Measurements from ENCODE around the gene UGP2. TPM values are rescaled to one million over a fixed set of nuclear protein-coding genes. Genes with fewer than 3 reads are reported as not detected.

Gene UGP2
- total and polyA plus RNA-seq, 2 of the 4 experiments (the other 2 are of a cell fraction), result 45.0 to 58.8 TPM

- H4K91ac ChIP-seq (ENCODE audit: insufficient read depth, low read depth, low read length), result no peak overlapping the region
- no peak overlapping the region for H3K4me2 ChIP-seq (ENCODE audit: low read depth, low read length)
- no peak overlapping the region for H2BK15ac ChIP-seq (ENCODE audit: low read depth, low read length)
- H3K9me1 ChIP-seq (ENCODE audit: insufficient read depth, low read length), result peaks cover 9% of the 10 kb centered on the region
- WGBS, 2 experiments (ENCODE audit: extremely low coverage in 2 of 2, insufficient read length in 1 of 2), result no CpG with 5 or more reads among the region's 2 CpGs
- no peak overlapping the region for H2BK20ac ChIP-seq (ENCODE audit: low read depth, low read length)
- no peak overlapping the region for H2AK5ac ChIP-seq (ENCODE audit: low read depth, low read length)
- H4K5ac ChIP-seq (ENCODE audit: low read depth, low read length), result no peak overlapping the region
- no peak overlapping the region for H3K27ac ChIP-seq (ENCODE audit: insufficient read depth, low read length)
- intact Hi-C loops (cut with micrococcal nuclease), result no loop called here
- peak; percentile 52 for DNase-seq
- H3K36me3 ChIP-seq (ENCODE audit: control insufficient read depth, insufficient read depth, low read length), result peaks cover 2% of the 10 kb centered on the region; the same call in 1 of the 2 replicates
- CTCF ChIA-PET, result interaction anchor here (0.7 to 1.3 kb wide), 4 partner anchors 9 to 168 kb away, joined by 3 to 5 read pairs (median 3); no protein-coding TSS in a partner anchor
- peaks cover 27 to 48% of the 10 kb centered on the region in 2 experiments for H3K79me1 ChIP-seq (ENCODE audit: low read depth in 1 of 2, low read length in 2 of 2)
- H3K23ac ChIP-seq (ENCODE audit: low read depth, low read length), result no peak overlapping the region
- no peak overlapping the region for H4K8ac ChIP-seq (ENCODE audit: low read depth in 2 of 2, low read length in 2 of 2)
- POLR2A ChIA-PET (ENCODE audit: unreplicated experiment), result no interaction called here
- H3K14ac ChIP-seq (replicated peaks; ENCODE audit: low read depth, low read length), result no peak overlapping the region
- no peak overlapping the region for H2AK9ac ChIP-seq (replicated peaks; ENCODE audit: low read depth, low read length, poor library complexity)
- no TSS peak for BruUV-seq (replicated peaks)
- H3K9ac ChIP-seq (ENCODE audit: low read depth, low read length), result no peak overlapping the region
- peaks cover 10% of the 10 kb centered on the region; the same call in 1 of the 2 replicates for H4K20me1 ChIP-seq (ENCODE audit: insufficient read depth, low read length)
- H3K18ac ChIP-seq (ENCODE audit: low read depth, low read length), result no peak overlapping the region
- no peak overlapping the region for H2BK5ac ChIP-seq (ENCODE audit: low read depth, low read length, poor library complexity, severe bottlenecking)
- dilution Hi-C loops (cut with HindIII; ENCODE audit: low sequenced_read_pairs, unreplicated experiment), result loop anchor here (25.0 kb wide), 1 partner anchor 179 kb away; no protein-coding TSS in a partner anchor
- peaks cover 15% of the 10 kb centered on the region for H3K4me1 ChIP-seq (ENCODE audit: control insufficient read depth, insufficient read depth, low read length)
- no peak overlapping the region for H2BK120ac ChIP-seq (ENCODE audit: low read depth, low read length)
- no peak; the same call in 1 of the 2 replicates for ATAC-seq (ENCODE audit: low read depth)
- H2AFZ ChIP-seq (replicated peaks; ENCODE audit: low read length, poor library complexity), result no peak overlapping the region
- H3K27me3 ChIP-seq (ENCODE audit: control insufficient read depth, insufficient read depth, low read length), result no peaks in the 10 kb centered on the region
- TF ChIP-seq RFX5 (IDR thresholded peaks at IDR 0.05; ENCODE audit: low read depth, low read length) (no peak), POLR2A (IDR thresholded peaks at IDR 0.05; ENCODE audit: low read depth, low read length) (no peak), BHLHE40 (IDR thresholded peaks at IDR 0.05; ENCODE audit: low read depth, low read length) (no peak), RCOR1 (IDR thresholded peaks at IDR 0.05; ENCODE audit: insufficient replicate concordance, low read length) (no peak), MXI1 (IDR thresholded peaks at IDR 0.05; ENCODE audit: borderline replicate concordance, low read depth, low read length) (no peak), FOS (IDR thresholded peaks at IDR 0.05; ENCODE audit: low read depth, low read length) (no peak)
- no peak overlapping the region for H3K4ac ChIP-seq (ENCODE audit: low read depth, low read length)
- no peaks in the 10 kb centered on the region for H3K9me3 ChIP-seq (ENCODE audit: control insufficient read depth, insufficient read depth, low read length)
- no peak overlapping the region for H3K4me3 ChIP-seq (ENCODE audit: insufficient read depth, low read depth, low read length)
- no peak overlapping the region for H3K56ac ChIP-seq (ENCODE audit: extremely low read depth, insufficient read depth, low read length)
- in situ Hi-C loops (cut with MboI; ENCODE audit: low sequenced_read_pairs), result no loop called here
These were observed 24.5 kb downstream of the UGP2 start for GRCh38 chr2:63866009-63866709.
